Effector CD4-positive, alpha-beta T cell (primary cell): ENCODE measurements around the gene MYL6.
A peak's percentile ranks its signal among the peaks of the same experiment; 100 is the strongest.
"Not testable (repeated sequence)": the region's sequence is repeated elsewhere in the genome, so short reads cannot be mapped to it uniquely, and the experiment has no call there.

Experiments used
- DNase-seq: peaks from one replicate; pipeline ENCODE4 v3.0.0-alpha.2; 2020

The MYL6 gene

GRCh38 chr12:56129942-56130495 lies 28.1 kb upstream of the MYL6 start:
- DNase-seq: no peak

DNA sequence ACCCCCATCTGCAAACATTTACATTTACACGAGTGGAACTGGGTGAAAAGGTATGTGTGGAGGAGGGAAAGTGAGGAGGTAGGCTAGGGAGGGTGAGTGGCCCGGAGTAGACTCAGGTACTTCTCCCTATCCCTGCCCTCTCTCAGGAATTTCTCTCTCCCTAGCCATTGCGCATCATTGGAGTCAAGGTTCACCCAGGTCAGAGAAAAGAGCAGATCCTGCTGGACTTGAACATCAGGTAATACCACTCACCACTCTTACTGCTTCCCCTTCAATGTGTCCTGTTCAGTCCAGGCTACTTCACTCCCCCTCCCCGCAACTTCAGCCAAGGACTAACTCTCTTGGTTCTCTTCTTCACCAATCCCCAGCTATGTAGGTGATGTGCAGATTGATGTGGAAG lies 27.3 kb upstream of the MYL6 start:
- DNase-seq: no peak

DNA sequence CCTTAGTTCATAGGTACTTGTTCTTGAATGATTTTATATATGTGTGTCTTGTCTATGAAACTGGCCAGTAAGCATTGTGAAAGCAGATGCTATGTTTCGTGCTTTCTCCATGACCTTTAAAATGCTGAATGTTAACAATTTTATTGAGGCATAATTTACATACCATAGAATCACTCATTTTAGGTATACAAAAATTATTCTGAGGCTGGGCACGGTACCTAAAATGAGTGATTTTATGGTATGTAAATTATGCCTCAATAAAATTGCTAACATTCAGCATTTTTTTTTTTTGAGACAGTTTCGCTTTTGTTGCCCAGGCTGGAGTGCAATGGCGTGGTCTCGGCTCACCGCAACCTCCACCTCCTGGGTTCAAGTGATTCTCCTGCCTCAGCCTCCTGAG lies 23.3 kb upstream of the MYL6 start:
- DNase-seq: no peak

DNA sequence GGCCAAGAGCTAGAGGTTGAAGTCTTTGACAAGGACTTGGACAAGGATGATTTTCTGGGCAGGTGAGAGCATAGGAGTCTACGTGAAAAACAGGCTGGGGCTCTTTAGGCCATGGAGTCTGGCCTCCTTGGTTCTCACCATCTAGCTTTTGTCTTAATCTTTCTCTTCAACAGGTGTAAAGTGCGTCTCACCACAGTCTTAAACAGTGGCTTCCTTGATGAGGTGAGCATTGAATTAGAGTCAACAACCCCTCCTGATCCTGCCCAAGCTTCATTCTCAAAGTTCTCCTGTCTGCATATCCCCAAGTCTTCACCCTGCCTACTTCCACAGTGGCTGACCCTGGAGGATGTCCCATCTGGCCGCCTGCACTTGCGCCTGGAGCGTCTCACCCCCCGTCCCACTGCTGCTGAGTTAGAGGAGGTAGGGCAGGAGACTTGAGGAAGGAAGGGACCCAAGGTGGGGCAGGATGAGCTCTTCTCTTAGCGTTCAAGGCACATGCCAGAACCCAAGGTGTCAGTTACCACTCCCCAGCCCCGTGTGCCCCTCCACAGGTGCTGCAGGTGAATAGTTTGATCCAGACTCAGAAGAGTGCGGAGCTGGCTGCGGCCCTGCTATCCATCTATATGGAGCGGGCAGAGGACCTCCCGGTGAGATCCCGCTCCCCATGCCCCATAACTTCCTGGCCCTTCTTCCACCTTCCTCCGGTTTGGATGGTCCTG lies 20.1 kb upstream of the MYL6 start:
- no peak for DNase-seq

GRCh38 chr12:56141946-56142784 lies 16.0 kb upstream of the MYL6 start:
- DNase-seq: no peak

DNA sequence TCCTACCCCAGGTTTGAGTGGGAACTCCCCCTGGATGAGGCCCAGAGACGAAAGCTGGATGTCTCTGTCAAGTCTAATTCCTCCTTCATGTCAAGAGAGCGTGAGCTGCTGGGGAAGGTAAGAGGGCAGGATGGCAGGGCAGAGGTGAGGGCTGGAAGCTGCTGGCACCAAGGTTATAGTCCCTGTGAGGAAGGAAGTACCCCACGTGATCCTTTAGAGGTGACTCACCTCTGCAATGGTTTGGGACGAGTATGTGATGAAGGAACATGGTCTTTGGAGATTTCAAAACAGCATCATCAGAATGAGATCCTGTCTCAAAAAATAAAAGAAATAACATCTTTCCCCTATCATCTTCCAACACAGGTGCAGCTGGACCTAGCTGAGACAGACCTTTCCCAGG lies 14.9 kb upstream of the MYL6 start:
- no peak for DNase-seq

- no peak for DNase-seq
These were observed 14.3 kb upstream of the MYL6 start for GRCh38 chr12:56143870-56144269.

- no peak for DNase-seq
These were observed 12.9 kb upstream of the MYL6 start for GRCh38 chr12:56145217-56145616.

DNA sequence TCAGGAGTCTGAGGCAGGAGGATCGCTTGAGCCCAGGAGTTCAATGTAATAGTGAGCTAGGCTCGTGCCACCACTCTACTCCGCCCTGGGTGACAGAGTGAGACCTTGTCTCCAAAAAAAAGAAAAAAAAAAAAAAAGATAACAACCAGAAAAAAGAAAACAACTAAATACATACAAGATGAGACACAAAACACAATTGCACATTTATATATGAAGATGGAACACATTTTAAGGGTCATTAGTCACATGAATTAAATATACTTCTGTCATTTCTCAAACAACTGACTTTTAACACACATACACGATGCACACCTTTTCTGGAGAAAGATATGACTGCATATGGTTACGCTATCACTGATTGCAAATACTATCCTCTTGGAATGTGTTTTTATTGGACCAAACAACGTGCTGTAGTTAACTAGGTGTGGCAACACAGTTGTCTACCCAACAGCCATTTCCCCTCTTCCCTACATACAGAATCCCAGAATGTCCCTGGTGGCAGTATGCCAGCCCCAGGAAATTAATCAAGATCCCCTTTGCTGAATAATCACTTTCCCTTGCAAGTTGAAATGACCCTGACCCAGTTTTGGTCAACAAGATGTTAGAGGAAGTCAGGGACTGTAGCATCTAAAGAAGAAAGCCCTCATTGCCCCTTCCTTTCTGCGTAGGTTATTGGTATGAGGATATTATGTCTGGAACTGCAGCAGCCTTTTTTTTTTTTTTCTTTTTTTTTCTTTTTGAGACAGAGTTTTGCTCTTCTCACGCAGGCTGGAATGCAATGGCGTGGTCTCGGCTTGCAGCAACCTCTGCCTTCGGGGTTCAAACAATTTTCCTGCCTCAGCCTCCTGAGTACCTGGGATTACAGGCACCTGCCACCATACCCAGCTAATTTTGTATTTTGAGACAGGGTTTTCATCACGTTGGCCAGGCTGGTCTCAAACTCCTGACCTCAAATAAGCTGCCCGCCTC lies 11.4 kb upstream of the MYL6 start:
- no peak for DNase-seq

DNA sequence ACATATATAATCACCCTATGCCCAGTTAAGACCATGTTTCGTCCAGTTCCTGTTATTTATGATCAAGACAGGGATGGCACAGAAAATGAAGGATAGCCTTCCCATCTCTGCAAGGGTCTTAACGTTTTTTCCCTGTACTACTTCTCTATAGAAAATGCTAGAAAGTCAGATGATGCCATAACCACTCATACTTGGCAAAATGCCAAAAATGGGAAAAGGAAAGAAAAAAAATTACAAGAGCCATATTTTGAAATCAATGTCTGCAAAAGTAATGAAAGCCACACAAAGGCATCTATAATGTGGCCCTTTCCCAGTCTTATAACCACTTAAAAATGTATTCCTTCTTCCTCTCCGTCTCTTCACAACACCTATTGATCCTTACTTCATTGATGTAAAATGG lies 7.6 kb upstream of the MYL6 start:
- no peak for DNase-seq

DNA sequence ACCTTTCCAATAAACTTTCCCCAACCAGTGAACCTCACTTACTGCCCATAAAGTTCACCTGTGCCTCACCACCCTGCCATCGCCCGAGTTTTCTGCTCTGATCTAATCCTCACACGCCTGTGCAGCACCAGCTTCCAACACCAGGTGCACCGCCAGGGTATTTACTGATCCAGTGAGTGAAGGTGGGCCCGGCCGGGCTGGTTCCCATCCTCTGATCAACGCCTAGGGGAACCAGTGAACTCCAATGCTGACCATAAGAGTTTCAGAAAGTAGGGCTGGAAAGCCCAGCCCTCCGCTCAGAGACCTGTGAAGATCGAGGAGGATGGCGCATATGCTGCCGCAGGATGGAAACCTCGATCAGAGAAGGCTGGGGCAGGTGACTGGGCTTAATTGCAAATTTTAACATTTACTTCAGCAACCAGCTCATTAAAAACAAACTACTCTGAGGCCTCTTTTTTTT lies 6.5 kb upstream of the MYL6 start:
- DNase-seq: peak; percentile 62

DNA sequence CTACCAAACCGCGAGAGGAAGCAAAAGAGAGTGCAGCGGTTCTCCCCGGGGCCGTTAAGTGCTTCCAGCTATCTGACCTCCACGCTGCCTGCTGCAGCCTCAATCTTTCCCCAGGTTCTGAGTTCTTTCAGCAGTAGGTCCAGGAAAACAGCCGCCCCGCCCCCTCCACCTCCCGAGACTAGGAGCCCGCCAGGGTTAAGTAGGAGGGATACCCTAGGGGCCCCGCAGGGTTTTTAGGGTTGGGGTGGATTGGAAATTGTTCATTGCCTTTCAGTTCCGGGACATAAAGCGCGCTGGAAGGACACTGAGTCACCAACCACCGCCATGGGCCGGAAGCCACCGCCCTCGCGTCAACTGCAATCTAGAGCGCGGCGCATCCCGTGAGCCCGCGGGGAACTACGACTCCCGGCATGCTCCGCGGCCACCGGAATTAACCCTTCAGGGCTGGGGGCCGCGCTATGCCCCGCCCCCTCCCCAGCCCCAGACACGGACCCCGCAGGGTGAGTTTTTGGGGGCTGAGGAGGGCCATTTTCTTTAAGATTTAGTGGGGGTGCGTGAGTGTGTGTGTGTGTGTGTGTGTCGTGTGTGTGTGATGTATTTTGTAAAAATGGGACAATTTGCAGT lies 5.9 kb upstream of the MYL6 start, which contains the start of gene MYL6B:
Gene MYL6B (plus strand): TSS at position 456 of the 624 bp plus-strand sequence. CDS start 1,332 bp downstream, outside the sequence.
- peak; percentile 91 for DNase-seq

DNA sequence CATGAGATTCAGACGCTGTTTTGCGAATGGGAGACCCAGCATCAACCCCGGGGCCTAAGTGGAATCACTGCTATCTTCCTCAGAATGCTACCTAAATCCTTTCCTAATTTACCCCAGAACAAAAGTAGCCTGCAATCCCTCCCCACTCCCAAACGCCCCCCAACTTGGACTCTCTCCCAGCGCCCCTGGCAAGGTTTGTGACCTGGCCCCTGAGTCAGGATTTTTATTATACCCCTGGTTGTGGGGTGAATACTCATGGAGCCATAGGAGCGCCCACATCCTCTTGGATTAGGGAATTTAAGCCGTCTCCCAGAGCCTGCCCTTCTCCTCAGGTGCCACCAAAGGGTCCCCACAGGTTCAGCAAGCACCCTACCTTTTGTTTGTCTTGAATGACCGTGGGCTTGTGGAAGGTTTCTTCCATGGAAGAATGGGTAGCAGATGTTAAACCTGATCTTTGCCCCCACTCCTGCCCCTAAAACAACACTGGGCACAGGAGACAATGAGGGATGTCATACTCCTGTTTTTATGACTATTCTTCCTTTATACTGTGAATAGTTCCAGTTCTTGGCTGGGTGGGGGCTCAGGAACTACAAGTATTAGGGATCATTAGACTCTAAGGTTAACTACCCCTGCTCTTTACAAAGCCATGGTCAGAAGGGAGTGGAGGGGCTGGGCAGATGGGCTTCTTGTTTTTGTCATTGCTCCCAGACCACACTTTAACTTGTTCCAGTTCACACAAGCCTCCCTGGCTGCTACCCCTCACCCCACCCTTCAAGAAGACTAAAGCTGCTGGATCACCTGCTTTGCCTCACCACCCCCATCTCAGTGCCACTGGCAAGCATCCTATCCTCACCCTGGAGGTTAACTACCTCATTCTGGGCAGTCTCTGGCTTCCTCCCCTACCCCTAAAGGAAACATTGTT lies 5.1 kb upstream of the MYL6 start:
- DNase-seq: no peak

- no peak for DNase-seq
These were observed 4.5 kb upstream of the MYL6 start for GRCh38 chr12:56153678-56154065.

DNA sequence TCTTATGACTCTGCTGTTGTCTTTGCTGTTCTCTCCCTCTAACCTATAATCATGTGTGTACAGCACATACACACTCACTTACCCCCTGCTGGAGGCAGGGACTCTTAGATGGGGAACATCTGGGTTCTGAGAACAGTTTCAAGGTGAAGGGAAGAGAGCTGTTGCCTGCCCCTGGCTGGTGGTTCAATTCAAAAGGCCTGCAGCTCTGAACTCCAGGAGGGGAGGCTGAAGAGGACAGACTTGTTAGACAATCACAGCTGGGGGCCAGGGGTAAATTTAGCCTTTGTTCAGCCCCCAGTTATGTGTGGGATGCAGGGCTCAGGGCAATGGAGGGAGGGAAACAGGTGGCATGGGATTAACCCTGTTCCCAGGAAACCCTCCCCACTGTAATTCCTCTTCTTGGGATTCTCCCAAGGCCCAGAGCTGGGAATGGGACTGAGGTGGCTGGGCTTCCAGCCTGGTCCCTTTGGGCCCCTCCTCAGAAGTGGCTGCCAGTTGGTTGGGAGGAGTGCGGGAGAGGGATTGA lies 3.9 kb upstream of the MYL6 start:
- DNase-seq: no peak

DNA sequence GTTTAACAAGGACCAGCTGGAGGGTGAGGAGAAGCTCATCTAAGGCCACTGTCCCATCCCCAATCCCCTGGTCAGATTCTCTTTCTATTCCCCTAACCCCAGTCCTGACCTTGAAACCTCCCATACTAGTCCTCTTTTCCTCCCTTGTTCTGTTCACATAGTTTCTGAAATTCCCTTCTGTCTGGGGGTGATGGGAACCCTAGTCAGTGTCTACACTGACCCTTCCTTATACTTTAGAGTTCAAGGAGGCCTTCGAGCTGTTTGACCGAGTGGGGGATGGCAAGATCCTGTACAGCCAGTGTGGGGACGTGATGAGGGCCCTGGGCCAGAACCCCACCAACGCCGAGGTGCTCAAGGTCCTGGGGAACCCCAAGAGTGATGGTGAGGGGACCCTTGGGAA lies 3.3 kb upstream of the MYL6 start:
- no peak for DNase-seq

DNA sequence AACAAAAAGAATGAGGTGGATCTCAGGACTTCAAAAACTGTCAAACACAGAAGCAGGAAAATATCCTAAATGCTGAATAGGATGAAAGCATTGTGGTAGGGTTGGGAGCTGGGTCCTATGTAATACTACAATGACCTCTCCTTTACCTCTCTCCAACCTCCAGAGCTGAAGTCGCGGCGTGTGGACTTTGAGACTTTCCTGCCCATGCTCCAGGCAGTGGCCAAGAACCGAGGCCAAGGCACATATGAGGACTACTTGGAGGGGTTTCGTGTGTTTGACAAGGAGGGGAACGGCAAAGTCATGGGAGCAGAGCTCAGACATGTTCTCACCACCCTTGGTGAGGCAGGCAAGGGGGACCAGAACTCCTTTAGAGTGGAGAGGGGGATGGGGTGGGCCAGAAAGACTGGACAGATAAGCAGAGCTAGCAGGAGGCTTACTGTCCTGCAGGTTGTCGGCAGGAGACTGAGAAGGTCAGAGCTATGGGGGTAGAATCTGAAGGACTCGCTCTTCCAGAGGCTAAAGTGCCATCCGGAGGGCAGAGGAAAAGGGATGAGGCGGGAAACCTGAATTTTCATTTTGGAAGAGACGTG lies 2.8 kb upstream of the MYL6 start:
- DNase-seq: no peak

- not testable (repeated sequence) for DNase-seq
These were observed 1.5 kb upstream of the MYL6 start for GRCh38 chr12:56156464-56157200.

- DNase-seq: peak; percentile 41
These were observed 744 bp upstream of the MYL6 start for GRCh38 chr12:56157201-56158028.
